SK-N-MC (cell line): ENCODE results near the gene GOLPH3.

Source experiments
- EZH2 ChIP-seq: fragments of 200-600 bp; sonication (generic); IDR thresholded peaks from one replicate; pipeline ENCODE4 v1.6.1; 2017; ENCODE audit warnings: antibody characterized with exemption
- POLR2AphosphoS5 ChIP-seq: IDR thresholded peaks from 2 replicates; pipeline ENCODE4 v1.6.1; 2012; ENCODE audit warnings: mild to moderate bottlenecking, low read depth, low read length, borderline replicate concordance

GRCh38 chr5:32083981-32084430, 90.1 kb downstream of the GOLPH3 start:
- TF ChIP-seq POLR2AphosphoS5 (no peak), EZH2 (no peak)
